DND-41 (cell line): Measurements from ENCODE around the gene SLC4A5.

ENCODE experiments used
- ATAC-seq: fragments of 200-7000 bp; cut with Tn5 transposase; 3 replicates; pipeline ENCODE4 v1.9.1; 2021; ENCODE audit warnings: low read depth; ENCODE audit not compliant: insufficient read depth
- DNase-seq: peaks from one replicate; pipeline ENCODE4 v3.0.0-alpha.2; 2020
- H2AFZ ChIP-seq: 2 replicates; pipeline ENCODE4 v1.6.0; 2012; ENCODE audit warnings: low read depth, low read length
- H3K27ac ChIP-seq: 2 replicates; pipeline ENCODE4 v1.5.1; 2012; ENCODE audit warnings: low read length, inconsistent platforms
- H3K27me3 ChIP-seq: fragments of 200-600 bp; sonication (generic); 2 replicates; pipeline ENCODE4 v1.6.0; 2012; ENCODE audit warnings: low read length, mild to moderate bottlenecking, inconsistent platforms; ENCODE audit not compliant: insufficient read depth, poor library complexity
- H3K36me3 ChIP-seq: 2 replicates; pipeline ENCODE4 v1.5.1; 2012; ENCODE audit warnings: low read length, inconsistent platforms; ENCODE audit not compliant: insufficient read depth
- H3K4me1 ChIP-seq: 2 replicates; pipeline ENCODE4 v1.5.1; 2012; ENCODE audit warnings: mild to moderate bottlenecking, low read length; ENCODE audit not compliant: insufficient read depth
- H3K4me2 ChIP-seq: 2 replicates; pipeline ENCODE4 v1.6.0; 2012; ENCODE audit warnings: mild to moderate bottlenecking, moderate library complexity, low read length, inconsistent platforms; ENCODE audit not compliant: insufficient read depth
- H3K4me3 ChIP-seq, 2 experiments: fragments of 200-600 bp in 1 of 2; shearing (Covaris generic) in 1 of 2; 2 replicates each; pipeline ENCODE4 v1.5.1; 2012 to 2016; ENCODE audit warnings: inconsistent platforms in 2 of 2, low read length in 2 of 2, mild to moderate bottlenecking in 2 of 2, low read depth in 1 of 2, moderate library complexity in 1 of 2
- H3K79me2 ChIP-seq: 2 replicates; pipeline ENCODE4 v1.6.0; 2012; ENCODE audit warnings: low read length, inconsistent platforms; ENCODE audit not compliant: insufficient read depth
- H3K9ac ChIP-seq: 2 replicates; pipeline ENCODE4 v1.6.0; 2012; ENCODE audit warnings: low read depth, mild to moderate bottlenecking, inconsistent platforms, low read length, moderate library complexity
- H3K9me3 ChIP-seq: 2 replicates; pipeline ENCODE4 v1.5.1; 2012; ENCODE audit warnings: low read length, moderate library complexity, mild to moderate bottlenecking, inconsistent platforms; ENCODE audit not compliant: insufficient read depth, severe bottlenecking
- H4K20me1 ChIP-seq: 2 replicates; pipeline ENCODE4 v1.6.0; 2012; ENCODE audit warnings: low read length; ENCODE audit not compliant: insufficient read depth
- EZH2 ChIP-seq: IDR thresholded peaks from 3 replicates; pipeline ENCODE4 v1.6.1; 2012; ENCODE audit warnings: borderline replicate concordance, low read depth, mild to moderate bottlenecking, moderate library complexity, low read length, inconsistent platforms; ENCODE audit not compliant: severe bottlenecking
- TF ChIP-seq, protein P1 (sequence below): IDR thresholded peaks from 2 replicates; pipeline ENCODE4 v1.5.1; 2012; ENCODE audit warnings: borderline replicate concordance, low read length, moderate library complexity, mild to moderate bottlenecking; ENCODE audit not compliant: poor library complexity, severe bottlenecking; ENCODE audit errors: extremely low read depth

SLC4A5 gene

DNA sequence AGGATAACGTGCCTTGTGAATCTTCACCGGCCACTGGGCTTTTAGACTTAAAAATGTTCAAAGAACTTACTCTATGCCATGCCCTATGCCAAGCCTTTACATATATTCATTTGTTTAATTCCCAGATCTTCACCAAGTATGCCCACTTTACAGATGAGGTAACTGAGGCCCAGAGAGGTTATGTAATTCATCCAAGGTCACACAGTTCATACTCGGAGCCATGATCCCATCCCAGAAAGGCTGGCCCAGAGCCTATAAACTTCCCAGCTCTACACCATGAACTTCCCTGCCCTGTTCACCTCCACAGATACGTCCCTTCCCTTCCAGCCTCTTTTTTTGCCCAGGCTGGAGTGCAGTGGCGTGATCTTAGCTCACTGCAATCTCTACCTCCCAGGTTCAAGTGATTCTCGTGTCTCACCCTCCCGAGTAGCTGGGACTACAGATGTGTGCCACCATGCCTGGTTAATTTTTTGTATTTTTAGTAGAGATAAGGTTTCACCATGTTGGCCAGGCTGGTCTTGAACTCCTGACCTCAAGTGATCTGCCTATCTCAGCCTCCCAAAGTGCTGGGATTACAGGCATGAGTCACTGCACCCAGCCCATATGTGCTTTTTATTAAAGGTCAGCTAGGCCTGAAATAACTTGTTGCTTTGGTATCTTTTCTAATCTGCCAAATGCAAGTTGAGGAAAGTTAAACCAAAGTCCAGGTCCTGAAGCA lies 100.7 kb downstream of the SLC4A5 start:
- no peaks in the 10 kb centered on the region for H3K79me2 ChIP-seq
- H2AFZ ChIP-seq: no peak overlapping the region
- no peak for TF ChIP-seq EZH2
- H3K27me3 ChIP-seq: peaks cover 8% of the 10 kb centered on the region
- no peaks in the 10 kb centered on the region for H3K36me3 ChIP-seq
- H4K20me1 ChIP-seq: no peaks in the 10 kb centered on the region
- no peaks in the 10 kb centered on the region for H3K9me3 ChIP-seq
- no peak for DNase-seq
- ATAC-seq: no peak
- no peak overlapping the region for H3K4me3 ChIP-seq
- H3K4me1 ChIP-seq: no peaks in the 10 kb centered on the region
- H3K4me2 ChIP-seq: no peak overlapping the region
- H3K27ac ChIP-seq: no peak overlapping the region
- no peak overlapping the region for H3K9ac ChIP-seq

DNA sequence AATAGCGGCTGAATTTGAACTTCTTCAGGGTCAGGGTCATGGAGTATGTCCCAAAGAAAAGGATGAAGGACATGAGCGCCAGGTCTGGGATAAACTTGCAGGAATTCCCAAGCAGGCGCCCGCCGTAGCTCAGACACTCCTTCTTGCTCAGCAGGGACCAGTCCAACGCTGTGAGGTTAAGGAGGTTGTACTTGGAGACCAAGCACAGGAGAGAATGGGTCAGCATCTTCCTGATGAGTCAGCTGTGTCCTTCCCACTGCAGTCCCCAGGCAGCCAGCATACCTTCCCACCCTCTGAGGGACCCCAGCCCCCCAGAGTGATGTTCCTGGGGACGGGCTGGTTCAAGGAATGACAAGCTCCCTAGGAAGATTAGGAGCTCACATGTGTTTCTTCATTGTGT lies 103.9 kb downstream of the SLC4A5 start:
- H3K4me3 ChIP-seq: no peak overlapping the region
- DNase-seq: no peak
- H4K20me1 ChIP-seq: no peaks in the 10 kb centered on the region
- no peak for ATAC-seq
- no peak overlapping the region for H3K9ac ChIP-seq
- no peak overlapping the region for H3K4me2 ChIP-seq
- no peak for TF ChIP-seq EZH2
- TF ChIP-seq, protein P1, sequence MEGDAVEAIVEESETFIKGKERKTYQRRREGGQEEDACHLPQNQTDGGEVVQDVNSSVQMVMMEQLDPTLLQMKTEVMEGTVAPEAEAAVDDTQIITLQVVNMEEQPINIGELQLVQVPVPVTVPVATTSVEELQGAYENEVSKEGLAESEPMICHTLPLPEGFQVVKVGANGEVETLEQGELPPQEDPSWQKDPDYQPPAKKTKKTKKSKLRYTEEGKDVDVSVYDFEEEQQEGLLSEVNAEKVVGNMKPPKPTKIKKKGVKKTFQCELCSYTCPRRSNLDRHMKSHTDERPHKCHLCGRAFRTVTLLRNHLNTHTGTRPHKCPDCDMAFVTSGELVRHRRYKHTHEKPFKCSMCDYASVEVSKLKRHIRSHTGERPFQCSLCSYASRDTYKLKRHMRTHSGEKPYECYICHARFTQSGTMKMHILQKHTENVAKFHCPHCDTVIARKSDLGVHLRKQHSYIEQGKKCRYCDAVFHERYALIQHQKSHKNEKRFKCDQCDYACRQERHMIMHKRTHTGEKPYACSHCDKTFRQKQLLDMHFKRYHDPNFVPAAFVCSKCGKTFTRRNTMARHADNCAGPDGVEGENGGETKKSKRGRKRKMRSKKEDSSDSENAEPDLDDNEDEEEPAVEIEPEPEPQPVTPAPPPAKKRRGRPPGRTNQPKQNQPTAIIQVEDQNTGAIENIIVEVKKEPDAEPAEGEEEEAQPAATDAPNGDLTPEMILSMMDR: no peak
- no peak overlapping the region for H2AFZ ChIP-seq
- no peaks in the 10 kb centered on the region for H3K4me1 ChIP-seq
- peaks cover 8% of the 10 kb centered on the region for H3K27me3 ChIP-seq
- H3K79me2 ChIP-seq: no peaks in the 10 kb centered on the region
- H3K36me3 ChIP-seq: no peaks in the 10 kb centered on the region
- no peaks in the 10 kb centered on the region for H3K9me3 ChIP-seq
- H3K27ac ChIP-seq: no peak overlapping the region

DNA sequence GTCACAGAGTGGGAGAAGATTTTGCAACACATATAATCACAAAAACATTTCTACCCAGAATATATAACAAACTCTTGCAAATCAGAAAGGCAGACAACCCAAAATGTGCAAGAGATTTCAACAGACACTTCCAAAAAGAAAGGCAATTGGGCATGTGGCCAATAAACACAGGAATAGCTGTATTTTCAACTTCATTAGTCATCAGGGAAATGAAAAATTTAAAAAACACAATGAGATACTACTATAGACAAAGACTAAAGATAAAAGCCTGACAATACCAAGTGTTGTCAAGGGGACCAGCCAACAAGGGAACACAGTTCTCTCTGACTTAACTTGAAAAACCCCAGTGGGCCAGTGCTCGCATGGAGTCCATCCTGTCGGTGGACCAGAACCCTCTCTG lies 104.3 kb downstream of the SLC4A5 start:
- no peak overlapping the region for H3K4me3 ChIP-seq
- DNase-seq: no peak
- peaks cover 8% of the 10 kb centered on the region for H3K27me3 ChIP-seq
- no peak overlapping the region for H3K4me2 ChIP-seq
- no peak for ATAC-seq
- H2AFZ ChIP-seq: no peak overlapping the region
- H4K20me1 ChIP-seq: no peaks in the 10 kb centered on the region
- H3K9me3 ChIP-seq: no peaks in the 10 kb centered on the region
- H3K27ac ChIP-seq: no peak overlapping the region
- TF ChIP-seq, protein P1: no peak
- TF ChIP-seq EZH2: no peak
- no peak overlapping the region for H3K9ac ChIP-seq
- H3K36me3 ChIP-seq: no peaks in the 10 kb centered on the region
- H3K79me2 ChIP-seq: no peaks in the 10 kb centered on the region
- H3K4me1 ChIP-seq: no peaks in the 10 kb centered on the region

DNA sequence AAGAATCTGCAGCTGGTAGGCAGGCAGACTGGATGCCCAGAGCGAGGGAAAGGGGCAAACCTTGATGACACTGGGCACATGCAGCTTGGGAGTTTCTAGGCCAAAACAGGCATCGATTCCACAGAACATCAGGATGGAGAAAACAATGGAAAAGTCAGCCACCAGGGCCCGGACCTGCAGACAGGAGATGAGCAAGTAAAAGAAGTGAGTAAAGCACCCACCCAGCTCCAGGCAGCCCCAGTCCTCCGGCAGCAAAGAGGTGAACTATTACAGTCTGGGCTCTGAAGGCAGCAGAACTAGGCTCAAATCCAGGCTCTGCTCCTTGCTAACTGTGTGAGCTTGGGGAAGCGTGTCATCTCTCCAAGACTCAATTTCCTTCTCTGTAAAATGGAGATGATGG lies 108.2 kb downstream of the SLC4A5 start:
- Histone ChIP-seq H4K20me1 (no peaks in the 10 kb centered on the region), H3K9ac (no peak overlapping the region), H3K27ac (no peak overlapping the region), H3K4me1 (no peaks in the 10 kb centered on the region), H3K4me3 (no peak overlapping the region), H3K27me3 (peaks cover 8% of the 10 kb centered on the region), H2AFZ (no peak overlapping the region), H3K36me3 (no peaks in the 10 kb centered on the region), H3K9me3 (no peaks in the 10 kb centered on the region), H3K4me2 (no peak overlapping the region), H3K79me2 (no peaks in the 10 kb centered on the region)
- ATAC-seq (no peak), DNase-seq (no peak)
- no peak for TF ChIP-seq EZH2
- TF ChIP-seq, protein P1: no peak
